Measurements from ENCODE around the gene CTSA.

GRCh38 chr20:45909817-45910669 lies 18.9 kb downstream of the CTSA start:
- TF ChIP-seq CTCF (IDR thresholded peaks at IDR 0.05): no peak
- TF ChIP-seq POLR2A (IDR thresholded peaks at IDR 0.05): no peak

Measured in testis (tissue), 2 donors.